HG02970 (cell line): Measurements from ENCODE around the gene PTP4A2.
"Not testable (repeated sequence)": the region's sequence is repeated elsewhere in the genome, so short reads cannot be mapped to it uniquely, and the experiment has no call there.

Experiments
- ATAC-seq: cut with Tn5 transposase; IDR thresholded peaks from one replicate; pipeline ENCODE4 v1.9.1; 2021; ENCODE audit warnings: mild to moderate bottlenecking, moderate library complexity, moderate number of reproducible peaks; ENCODE audit not compliant: unreplicated experiment, low FRiP score

PTP4A2 gene

DNA sequence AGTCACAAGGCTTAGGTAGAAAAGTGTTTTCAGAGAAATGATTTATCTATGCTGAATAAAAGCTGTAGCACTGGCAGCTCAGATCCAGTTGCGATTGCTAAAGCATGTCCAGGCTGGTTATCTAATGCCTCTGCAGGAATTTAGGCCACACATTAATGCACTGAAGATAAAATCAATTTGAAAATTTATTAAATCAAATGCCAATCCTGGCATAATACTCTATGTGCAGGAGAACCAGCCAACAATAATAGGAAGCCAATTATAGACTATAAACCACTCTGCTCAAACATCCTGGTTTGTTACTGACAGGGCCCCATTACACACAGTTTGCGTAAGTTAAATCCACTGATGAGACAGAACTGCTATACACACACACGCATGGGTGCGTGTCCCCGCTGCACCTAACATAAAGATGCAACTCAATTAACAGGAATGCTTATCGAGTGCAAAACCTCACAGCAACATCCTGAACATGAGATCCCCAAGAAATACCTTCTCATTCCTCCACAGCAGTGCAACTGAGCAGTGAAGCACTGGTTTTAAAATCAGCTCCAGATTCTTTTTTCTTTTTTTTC is 40.6 kb downstream of the PTP4A2 start:
- no peak for ATAC-seq

DNA sequence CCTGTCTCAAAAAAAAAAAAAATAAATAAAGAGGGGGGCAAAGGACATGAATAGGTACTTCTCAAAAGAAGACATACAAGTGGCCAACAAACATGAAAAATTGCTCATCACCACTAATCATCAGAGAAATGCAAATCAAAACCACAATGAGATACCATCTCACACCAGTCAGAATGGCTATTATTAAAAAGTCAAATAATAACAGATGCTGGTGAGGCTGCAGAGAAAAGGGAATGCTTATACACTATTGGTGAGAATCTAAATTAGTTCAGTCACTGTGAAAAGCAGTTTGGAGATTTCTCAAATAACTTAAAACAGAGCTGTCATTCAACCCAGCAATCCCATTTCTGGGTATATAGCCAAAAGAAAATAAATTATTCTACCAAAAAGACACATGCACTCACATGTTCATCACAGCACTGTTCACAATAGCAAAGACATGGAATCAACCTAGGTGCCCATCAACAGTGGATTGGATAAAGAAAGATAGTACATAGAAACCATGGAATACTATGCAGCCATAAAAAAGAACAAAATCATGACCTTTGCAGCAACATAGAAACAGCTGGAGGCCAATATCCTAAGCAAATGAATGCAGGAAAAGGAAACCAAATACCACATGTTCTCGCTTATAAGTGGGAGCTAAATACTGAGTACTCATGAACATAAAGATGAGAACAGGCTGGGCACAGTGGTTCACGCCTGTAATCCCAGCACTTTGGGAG is 42.5 kb downstream of the PTP4A2 start:
- ATAC-seq: not testable (repeated sequence)

DNA sequence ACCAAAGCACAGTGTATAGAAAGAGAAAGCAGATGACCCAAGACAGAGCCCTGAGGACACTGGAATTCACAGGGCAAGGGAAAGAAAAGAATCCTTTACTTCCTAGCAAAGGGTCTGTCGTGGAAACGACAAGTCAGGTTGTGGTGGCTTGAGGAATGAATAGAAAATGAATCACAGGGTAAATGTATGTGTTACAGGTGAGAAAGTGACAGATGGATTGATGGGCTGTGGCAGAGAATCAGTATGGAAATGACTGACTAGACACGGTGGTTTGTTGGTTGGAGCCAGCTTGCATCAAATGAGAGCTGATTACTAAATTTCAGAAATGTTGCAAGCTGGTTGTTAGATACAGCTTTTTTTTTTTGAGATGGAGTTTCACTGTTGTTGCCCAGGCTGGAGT is 46.9 kb downstream of the PTP4A2 start:
- ATAC-seq: no peak

DNA sequence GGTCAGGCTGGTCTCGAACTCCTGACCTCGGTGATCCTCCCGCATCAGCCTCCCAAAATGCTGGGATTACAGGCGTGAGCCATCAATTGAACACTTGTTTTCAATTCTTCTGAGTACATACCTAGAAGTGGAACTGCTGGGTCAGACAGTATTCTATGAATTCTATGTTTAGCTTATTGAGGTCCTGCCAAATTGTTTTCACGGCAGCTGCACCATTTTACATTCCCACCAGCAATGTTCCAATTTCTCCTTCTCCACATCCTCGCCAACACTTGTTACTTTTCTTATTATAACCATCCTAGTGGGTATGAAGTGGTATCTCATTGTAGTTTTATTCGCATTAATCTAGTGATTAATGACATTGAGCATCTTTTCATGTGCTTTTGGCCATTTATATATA is 49.9 kb downstream of the PTP4A2 start:
- ATAC-seq: no peak

DNA sequence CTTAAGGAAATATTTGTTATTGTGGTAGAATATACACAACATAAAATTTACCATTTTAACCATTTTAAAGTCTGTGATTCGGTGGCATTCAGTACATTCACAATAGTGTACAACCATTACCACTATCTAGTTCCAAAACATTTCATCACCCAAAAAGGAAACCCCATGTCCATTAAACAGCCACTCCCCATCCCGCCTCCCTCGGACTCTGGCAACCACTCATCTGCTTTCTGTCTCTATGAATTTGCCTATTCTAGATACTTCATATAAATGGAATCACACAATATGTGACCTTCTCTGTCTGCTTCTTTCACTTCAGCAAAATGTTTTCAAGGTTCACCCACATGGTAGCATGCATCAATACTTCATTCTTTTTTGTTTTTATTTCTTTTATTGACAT is 51.3 kb downstream of the PTP4A2 start:
- ATAC-seq: no peak

DNA sequence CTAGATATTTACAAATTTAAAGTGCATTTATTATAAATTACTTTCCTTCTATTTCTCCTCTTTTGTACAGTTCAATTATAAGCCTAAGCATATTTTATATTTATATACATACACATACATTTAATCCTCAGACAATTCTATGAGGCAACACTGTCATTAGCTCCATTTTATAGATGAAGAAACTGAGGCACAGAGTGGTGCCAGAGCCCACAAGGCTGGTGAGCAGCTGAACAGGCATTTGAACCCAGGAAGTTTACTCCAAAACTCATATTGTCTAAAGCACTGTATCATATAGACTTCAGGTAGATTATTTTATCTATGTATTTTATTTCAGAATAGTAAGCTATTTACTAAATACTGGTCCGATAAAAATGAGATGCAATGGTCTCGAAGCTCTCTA is 52.3 kb downstream of the PTP4A2 start:
- ATAC-seq: no peak

DNA sequence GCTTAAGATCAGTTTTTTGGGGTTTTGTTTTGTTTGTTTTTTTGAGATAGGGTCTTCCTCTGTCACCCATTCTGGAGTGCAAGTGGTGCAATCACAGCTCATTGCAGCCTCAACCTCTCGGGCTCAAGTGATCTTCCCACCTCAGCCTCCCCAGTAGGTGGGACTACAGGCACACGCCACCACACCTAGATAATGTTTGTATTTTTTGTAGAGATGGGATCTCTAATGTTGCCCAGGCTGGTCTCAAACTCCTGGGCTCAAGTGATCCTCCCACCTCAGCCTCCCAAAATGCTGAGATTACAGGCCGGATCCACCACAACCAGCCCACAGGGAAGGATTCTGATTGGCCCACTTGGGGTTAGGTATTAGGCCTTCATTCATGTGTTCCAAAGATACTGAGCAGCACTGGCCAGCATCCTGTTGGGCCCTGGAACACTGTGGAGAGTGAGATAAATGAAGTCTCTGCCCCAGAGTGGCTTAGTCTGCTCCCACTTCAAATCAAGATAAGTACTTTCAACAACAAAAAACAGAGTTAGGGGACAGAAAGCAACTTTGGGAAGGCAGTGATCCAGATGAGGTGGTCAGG is 54.7 kb downstream of the PTP4A2 start:
- ATAC-seq: no peak

DNA sequence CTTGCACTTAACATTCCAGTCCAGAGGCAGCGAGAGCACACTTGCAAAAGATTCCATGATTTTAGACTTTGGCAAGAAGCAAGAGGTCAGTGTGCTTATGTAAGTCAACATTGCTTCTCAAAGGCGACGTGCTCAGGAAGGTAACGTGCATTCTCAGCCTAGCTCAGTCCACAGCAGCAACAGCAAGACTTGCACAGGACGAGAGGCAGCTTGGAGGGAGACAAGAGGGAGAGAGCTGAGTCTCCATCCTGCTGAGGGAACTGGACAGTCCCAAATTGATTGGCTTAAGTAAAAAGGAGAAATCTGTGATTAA is 56.5 kb downstream of the PTP4A2 start:
- no peak for ATAC-seq

DNA sequence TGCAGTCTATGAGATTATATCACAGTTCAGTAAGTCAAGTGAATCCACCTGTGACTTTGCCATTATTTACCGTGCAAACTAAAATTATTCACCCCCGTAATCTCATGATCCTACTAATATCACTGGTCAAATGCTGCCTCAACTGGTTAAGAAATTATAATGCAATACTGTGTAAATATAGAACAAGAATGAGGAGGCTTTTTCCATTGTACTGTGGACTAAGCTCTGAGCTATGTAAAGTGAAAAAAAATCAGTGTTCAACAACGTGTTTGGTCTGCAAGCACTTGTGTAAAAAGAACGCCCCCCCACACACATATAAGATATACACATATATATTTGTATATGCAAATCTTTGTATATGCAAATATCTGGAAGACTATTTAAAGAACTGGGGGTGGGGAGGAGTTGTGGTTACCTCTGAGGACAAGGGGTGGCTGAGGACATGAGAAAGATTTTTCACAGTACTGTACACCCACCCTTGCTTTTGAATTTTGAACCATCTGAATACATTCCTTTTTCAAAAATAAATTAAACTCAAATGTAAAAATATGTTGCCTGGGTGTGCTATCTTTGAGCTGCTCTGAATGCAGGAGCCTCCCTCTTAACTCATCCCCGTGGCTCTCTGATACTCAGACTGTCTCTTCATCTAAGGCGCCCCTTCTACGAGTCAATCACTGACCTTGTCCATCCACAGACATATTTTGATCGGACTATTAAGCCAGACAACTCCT is 57.0 kb downstream of the PTP4A2 start:
- no peak for ATAC-seq

DNA sequence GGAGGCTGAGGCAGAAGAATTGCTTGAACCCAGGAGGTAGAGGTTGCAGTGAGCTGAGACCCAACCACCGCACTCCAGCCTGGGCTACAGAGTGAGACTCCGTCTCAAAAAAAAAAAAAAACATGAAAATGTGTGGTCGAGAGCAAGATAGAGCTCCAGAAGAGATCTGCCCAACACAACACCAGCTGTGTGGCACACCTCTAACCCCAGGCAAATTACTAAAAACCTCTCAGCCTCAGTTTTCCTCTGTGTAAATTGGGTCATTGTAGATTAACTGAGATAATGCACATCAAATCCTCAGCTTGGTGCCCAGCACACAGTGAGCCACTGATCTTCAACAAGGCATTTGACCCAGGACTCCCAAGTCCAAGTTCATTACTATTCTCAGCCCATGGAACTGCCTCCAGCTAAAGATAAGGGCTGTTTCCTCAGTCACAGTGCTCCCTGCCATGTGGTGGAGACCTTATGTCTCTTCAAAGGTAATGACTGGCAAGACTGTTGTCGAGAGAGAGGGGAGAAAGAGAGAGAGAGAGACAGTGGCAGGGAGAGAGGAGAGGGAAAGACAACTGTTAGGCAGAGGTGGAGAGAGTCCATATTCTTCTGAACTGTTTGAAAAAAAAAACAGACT is 58.1 kb downstream of the PTP4A2 start:
- no peak for ATAC-seq

DNA sequence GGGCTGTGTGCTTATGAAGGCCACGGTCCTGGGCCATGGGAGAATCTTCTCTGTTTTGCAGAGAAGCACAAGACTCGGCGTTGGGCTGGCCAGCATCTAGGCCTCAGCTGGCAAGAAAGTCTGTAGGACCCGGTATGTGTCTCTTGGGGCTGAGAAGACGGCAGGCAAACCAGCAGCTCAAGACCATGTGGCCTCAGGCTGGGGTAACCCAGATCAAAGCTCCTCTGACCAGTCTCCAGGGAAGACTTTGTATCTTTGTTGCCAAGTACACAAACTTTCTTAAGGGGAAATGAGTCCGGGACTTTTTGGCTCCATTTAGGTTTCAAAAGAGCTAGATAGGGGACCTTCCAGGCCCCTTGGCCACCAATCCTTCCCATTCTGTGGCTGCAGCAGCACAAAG is 60.1 kb downstream of the PTP4A2 start:
- ATAC-seq: no peak

DNA sequence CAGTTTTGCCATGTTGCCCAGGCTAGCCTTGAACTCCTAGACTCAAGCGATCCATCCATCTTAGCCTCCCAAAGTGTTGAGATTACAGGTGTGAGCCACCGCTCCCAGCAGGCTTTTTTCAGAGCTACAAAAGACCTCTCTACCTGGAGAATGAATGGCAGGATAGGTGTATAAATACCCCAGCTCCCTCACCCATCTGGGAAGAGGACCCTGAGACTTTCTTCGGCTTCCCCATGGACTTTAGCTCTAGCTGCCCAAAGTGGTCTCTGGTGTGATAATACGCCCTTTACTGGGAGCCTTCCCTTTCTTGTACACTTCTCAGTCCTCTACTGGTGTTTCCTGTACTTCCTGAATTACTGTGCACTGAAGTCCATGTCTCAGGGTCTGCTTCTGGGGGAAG is 60.6 kb downstream of the PTP4A2 start:
- ATAC-seq: no peak

DNA sequence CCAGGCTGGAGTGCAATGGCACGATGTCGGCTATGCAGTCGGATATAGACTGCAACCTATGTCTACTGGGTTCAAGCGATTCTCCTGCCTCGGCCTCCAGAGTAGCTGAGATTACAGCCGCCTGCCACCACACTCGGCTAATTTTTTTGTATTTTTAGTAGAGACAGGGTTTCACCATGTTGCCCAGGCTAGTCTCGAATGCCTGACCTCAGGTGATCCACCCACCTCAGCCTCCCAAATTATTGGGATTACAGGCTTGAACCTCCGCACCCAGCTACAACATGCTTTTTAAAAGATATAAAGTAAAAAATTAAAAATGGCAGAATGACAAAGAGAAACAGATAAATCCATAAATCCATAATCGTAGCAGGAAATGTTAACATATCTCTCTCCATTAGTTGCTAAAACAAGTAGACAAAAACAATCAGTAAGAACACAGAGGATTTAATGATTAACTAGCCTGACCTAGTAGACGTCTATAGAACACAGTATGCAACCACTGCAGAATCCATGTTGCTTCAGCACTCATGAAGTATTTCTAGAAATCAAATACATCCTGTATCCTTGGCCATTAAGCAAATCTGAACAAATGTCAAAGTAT is 62.4 kb downstream of the PTP4A2 start:
- ATAC-seq: no peak

DNA sequence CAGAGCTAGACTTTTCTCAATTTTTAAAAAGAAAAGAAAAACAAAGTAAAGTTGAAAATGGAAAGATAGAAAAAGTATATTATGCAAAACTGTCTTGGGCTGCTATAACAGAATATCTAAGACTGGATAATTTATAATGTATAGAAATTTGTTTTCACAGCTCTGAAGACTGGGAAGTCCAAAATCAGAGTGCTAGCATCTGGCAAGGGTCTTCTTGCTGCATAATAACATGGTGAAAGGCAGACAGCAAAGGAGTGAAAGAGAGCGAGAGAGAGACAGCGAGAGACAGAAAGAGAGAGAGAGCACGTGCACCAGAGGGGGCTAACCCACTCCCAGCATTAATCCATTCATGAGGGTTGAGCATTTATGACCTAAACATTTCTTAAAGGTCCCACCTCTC is 63.2 kb downstream of the PTP4A2 start:
- no peak for ATAC-seq

DNA sequence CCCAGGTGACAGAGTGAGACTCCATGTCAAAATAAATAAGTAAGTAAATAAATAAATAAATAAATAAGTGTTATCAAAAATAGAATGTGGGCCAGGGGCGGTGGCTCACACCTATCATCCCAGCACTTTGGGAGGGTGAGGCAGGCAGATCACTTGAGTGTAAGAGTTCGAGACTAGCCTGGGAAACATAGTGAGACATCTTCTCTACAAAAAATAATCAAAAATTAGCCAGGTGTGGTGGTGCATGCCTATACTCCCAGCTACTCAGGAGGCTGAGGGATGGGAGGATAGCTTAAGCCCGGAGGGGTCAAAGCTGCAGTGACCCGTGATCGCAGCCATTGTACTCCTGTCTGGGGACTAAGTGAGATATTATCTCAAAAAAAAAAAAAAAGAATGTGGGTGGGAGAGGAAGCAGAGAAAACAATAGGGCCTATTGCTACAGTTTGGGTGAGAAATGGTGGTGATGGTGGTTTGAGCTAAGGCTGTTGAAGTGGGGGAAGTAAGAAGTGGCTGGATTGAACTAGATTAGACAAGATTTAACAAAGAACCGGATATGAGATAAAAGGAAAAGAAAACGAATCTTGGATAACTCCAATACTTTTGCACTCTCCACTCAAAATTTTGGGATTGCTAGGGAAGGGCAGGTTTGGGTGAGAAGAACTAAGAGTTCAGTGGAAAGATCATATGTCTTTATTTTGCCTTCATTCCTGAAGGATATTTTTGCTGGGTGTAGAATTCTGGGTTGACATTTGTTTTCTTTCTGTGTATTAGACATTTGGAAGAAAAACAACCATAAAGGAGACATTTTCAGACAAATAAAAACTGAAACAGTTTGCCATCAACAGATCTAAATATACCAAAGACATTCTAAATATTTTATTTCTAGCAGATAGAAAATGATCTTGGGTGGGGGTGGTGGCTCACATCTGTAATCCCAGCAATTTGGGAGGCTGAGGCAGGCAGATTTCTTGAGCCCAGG is 65.2 kb downstream of the PTP4A2 start:
- no peak for ATAC-seq

DNA sequence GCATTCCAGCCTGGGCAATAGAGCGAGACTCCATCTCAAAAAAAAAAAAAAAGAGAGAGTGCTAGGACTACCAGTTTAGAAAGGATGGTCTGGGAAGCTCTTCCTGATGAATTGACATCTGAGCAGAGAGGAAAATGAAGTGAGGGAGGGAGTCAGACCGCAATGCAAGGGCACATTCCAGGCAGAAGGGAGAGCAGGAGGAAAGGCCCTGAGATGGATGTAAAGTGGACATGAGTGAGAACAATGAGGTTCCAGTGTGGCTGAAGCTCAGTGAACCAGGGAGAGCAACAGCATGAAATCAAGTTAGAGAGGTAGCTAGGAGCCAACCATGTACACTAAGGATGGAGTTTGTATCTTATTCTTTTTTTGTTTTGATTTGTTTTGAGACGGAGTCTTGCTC is 66.5 kb downstream of the PTP4A2 start:
- ATAC-seq: no peak

DNA sequence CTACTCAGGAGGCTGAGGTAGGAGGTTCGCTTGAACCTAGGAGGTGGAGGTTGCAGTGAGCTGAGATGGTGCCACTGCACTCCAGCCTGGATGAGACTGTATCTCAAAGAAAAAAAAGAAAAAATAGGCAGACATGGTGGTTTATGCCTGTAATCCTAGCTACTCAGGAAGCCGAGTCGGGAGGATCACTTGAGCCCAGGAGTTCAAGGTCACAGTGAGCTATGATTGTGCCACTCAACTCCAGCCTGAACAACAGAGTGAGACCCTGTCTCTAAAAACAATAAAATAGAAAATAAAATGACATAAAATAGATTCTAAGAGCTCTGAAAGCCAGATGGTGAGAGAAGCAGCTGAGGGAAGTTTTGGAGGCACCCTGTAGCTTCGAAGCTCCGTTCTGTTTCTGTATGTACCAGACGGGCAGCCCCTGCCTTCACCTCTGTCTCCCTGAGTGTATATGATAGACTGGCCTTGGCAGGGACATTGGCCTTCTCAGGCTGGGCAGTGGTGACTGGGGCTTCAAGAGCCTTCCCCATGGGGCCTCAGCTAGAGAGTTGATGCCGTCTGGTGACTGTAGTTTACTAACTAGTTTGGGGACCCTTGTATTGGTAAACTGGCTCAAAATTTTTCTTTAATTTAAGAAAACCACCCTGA is 68.0 kb downstream of the PTP4A2 start:
- ATAC-seq: no peak

DNA sequence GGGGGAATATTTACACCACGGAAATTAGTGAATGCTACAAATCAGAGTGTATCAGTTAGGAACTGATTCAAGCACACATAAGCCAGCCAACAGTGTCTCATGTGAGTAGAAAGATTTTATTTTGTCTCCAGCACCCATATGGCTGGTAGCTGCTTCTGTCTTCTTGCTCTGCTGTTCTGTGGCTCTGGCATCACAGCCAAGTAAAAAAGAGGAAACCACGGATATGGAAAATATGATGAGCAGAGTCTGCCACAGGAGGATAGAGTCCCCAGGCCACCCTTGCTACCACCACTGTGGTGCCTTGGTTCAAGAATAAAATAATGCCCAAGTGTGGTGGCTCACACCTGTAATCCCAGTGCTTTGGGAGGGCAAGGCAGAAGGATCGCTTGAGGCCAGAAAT is 68.7 kb downstream of the PTP4A2 start:
- ATAC-seq: no peak

DNA sequence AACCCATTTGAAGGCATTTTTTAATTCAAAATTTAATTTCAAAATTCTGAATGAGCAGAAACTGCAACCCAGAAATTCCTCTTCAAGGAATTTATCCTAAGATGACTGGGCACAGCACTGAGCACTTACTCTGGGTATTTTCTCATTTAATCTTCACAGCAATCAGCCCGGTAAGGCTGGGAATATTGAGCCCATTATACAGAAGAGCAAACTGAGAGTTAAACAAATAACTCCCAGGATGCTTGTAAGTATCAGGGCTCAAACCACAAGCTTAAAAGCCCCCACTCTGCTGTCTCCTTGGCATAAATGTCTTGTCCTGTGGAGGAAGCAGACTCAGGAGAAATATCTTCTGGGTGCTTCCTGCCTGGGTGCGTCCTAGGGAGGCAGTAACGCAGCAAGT is 69.3 kb downstream of the PTP4A2 start:
- ATAC-seq: no peak
